IMR-90 (cell line): ENCODE measurements around the gene HCN3. TPM values are rescaled to one million over a fixed set of nuclear protein-coding genes. Genes with fewer than 3 reads are reported as not detected.

Experiments
- ATAC-seq: fragments of 200-7000 bp; cut with Tn5 transposase; 2 replicates; pipeline ENCODE4 v1.9.1; 2020; ENCODE audit warnings: low read depth, mild to moderate bottlenecking, moderate library complexity
- BruUV-seq: library from RNA; stranded (reverse); fragments of 400-500 nt; replicated peaks from 2 replicates; lab custom pipeline; 2021; lab: Mats Ljungman, UMichigan
- CTCF ChIA-PET: fragments of 300-600 bp; formaldehyde crosslinking; extraction: SDS; loops from one replicate; lab custom pipeline; 2021; ENCODE audit warnings: antibody characterized with exemption; lab: Yijun Ruan, JAX
- POLR2A ChIA-PET: fragments of 300-600 bp; sonication (Branson Sonifier 250); formaldehyde crosslinking; loops from one replicate; lab custom pipeline; 2022; ENCODE audit warnings: antibody characterized with exemption; ENCODE audit not compliant: unreplicated experiment; lab: Charles Lee
- DNase-seq: peaks from one replicate; pipeline ENCODE4 v3.0.0; 2013
- H2AFZ ChIP-seq: replicated peaks from 2 replicates; pipeline ENCODE3; 2013; ENCODE audit warnings: low read length, mild to moderate bottlenecking; ENCODE audit not compliant: poor library complexity
- H2AK5ac ChIP-seq: 2 replicates; pipeline ENCODE4 v1.6.1; 2013; ENCODE audit warnings: low read depth, low read length, inconsistent platforms
- H2AK9ac ChIP-seq: replicated peaks from 2 replicates; pipeline ENCODE3; 2013; ENCODE audit warnings: mild to moderate bottlenecking, low read depth, low read length, moderate library complexity; ENCODE audit not compliant: poor library complexity
- H2BK120ac ChIP-seq: 2 replicates; pipeline ENCODE4 v1.6.1; 2013; ENCODE audit warnings: low read depth, low read length, inconsistent platforms
- H2BK15ac ChIP-seq: 3 replicates; pipeline ENCODE4 v1.6.1; 2013; ENCODE audit warnings: low read depth, low read length, inconsistent platforms
- H2BK20ac ChIP-seq: 2 replicates; pipeline ENCODE4 v1.6.1; 2013; ENCODE audit warnings: low read depth, mild to moderate bottlenecking, inconsistent platforms, low read length, moderate library complexity
- H2BK5ac ChIP-seq: 2 replicates; pipeline ENCODE4 v1.6.1; 2013; ENCODE audit warnings: mild to moderate bottlenecking, low read depth, low read length, inconsistent platforms; ENCODE audit not compliant: poor library complexity, severe bottlenecking
- H3K14ac ChIP-seq: replicated peaks from 2 replicates; pipeline ENCODE4 v1.6.1; 2013; ENCODE audit warnings: low read depth, low read length, inconsistent platforms
- H3K18ac ChIP-seq: 2 replicates; pipeline ENCODE4 v1.6.1; 2013; ENCODE audit warnings: low read depth, low read length, control low read depth
- H3K23ac ChIP-seq: 2 replicates; pipeline ENCODE4 v1.6.1; 2013; ENCODE audit warnings: low read depth, low read length, inconsistent platforms
- H3K27ac ChIP-seq: 2 replicates; pipeline ENCODE4 v1.5.1; 2013; ENCODE audit warnings: mild to moderate bottlenecking, control low read depth, low read length; ENCODE audit not compliant: insufficient read depth
- H3K27me3 ChIP-seq: 2 replicates; pipeline ENCODE4 v1.6.1; 2013; ENCODE audit warnings: low read length; ENCODE audit not compliant: control insufficient read depth, insufficient read depth
- H3K36me3 ChIP-seq: 2 replicates; pipeline ENCODE4 v1.6.1; 2013; ENCODE audit warnings: low read length, mixed read lengths; ENCODE audit not compliant: control insufficient read depth, insufficient read depth
- H3K4ac ChIP-seq: 2 replicates; pipeline ENCODE4 v1.6.1; 2013; ENCODE audit warnings: low read depth, low read length, inconsistent platforms
- H3K4me1 ChIP-seq: 2 replicates; pipeline ENCODE4 v1.6.1; 2013; ENCODE audit warnings: low read length, mixed read lengths; ENCODE audit not compliant: control insufficient read depth, insufficient read depth
- H3K4me2 ChIP-seq: 2 replicates; pipeline ENCODE4 v1.6.1; 2013; ENCODE audit warnings: low read depth, mild to moderate bottlenecking, control low read depth, low read length, moderate library complexity
- H3K4me3 ChIP-seq: 2 replicates; pipeline ENCODE4 v1.5.1; 2013; ENCODE audit warnings: low read depth, mild to moderate bottlenecking, control low read depth, low read length, moderate library complexity; ENCODE audit not compliant: insufficient read depth
- H3K56ac ChIP-seq: 2 replicates; pipeline ENCODE4 v1.6.1; 2013; ENCODE audit warnings: low read length, inconsistent platforms; ENCODE audit not compliant: insufficient read depth; ENCODE audit errors: extremely low read depth
- H3K79me1 ChIP-seq, 2 experiments: 2 replicates each; pipeline ENCODE4 v1.6.1; 2013; ENCODE audit warnings: low read length in 2 of 2, inconsistent platforms in 1 of 2, low read depth in 1 of 2
- H3K9ac ChIP-seq: 2 replicates; pipeline ENCODE4 v1.6.1; 2013; ENCODE audit warnings: low read depth, low read length, control low read depth
- H3K9me1 ChIP-seq: 2 replicates; pipeline ENCODE4 v1.6.1; 2013; ENCODE audit warnings: low read length, inconsistent platforms; ENCODE audit not compliant: insufficient read depth
- H3K9me3 ChIP-seq: 2 replicates; pipeline ENCODE4 v1.6.1; 2013; ENCODE audit warnings: low read length; ENCODE audit not compliant: control insufficient read depth, insufficient read depth
- H4K20me1 ChIP-seq: 2 replicates; pipeline ENCODE4 v1.6.1; 2013; ENCODE audit warnings: low read length, inconsistent platforms; ENCODE audit not compliant: insufficient read depth
- H4K5ac ChIP-seq: 2 replicates; pipeline ENCODE4 v1.6.1; 2013; ENCODE audit warnings: mild to moderate bottlenecking, low read depth, low read length, control low read depth
- H4K8ac ChIP-seq, 2 experiments: 2 replicates each; pipeline ENCODE4 v1.6.1; 2013; ENCODE audit warnings: low read depth in 2 of 2, low read length in 2 of 2, control low read depth in 1 of 2, inconsistent platforms in 1 of 2
- H4K91ac ChIP-seq: 2 replicates; pipeline ENCODE4 v1.6.1; 2013; ENCODE audit warnings: low read depth, low read length, inconsistent platforms; ENCODE audit not compliant: insufficient read depth
- BHLHE40 ChIP-seq: fragments of 150-350 bp; IDR thresholded peaks from 2 replicates; pipeline ENCODE4 v1.6.1; 2016; ENCODE audit warnings: mild to moderate bottlenecking, low read depth, low read length
- CEBPB ChIP-seq: IDR thresholded peaks from 2 replicates; pipeline ENCODE4 v1.6.1; 2012; ENCODE audit warnings: low read depth, low read length, improper control_type of control experiment
- CHD1 ChIP-seq: IDR thresholded peaks from 2 replicates; pipeline ENCODE4 v1.6.1; 2012; ENCODE audit warnings: low read depth, low read length, improper control_type of control experiment
- CTCF ChIP-seq: conservative IDR thresholded peaks from 2 replicates; pipeline ENCODE4 v1.5.1; 2012; ENCODE audit warnings: mild to moderate bottlenecking, low read depth, low read length, improper control_type of control experiment
- ELK1 ChIP-seq: fragments of 150-350 bp; IDR thresholded peaks from 2 replicates; pipeline ENCODE4 v1.6.1; 2016; ENCODE audit warnings: low read depth, mild to moderate bottlenecking, low read length, moderate library complexity, borderline replicate concordance
- FOS ChIP-seq: fragments of 150-350 bp; IDR thresholded peaks from 2 replicates; pipeline ENCODE4 v1.6.1; 2016; ENCODE audit warnings: low read depth, low read length
- MAFK ChIP-seq: IDR thresholded peaks from 2 replicates; pipeline ENCODE4 v1.6.1; 2012; ENCODE audit warnings: low read depth, low read length, improper control_type of control experiment
- MAZ ChIP-seq: IDR thresholded peaks from 2 replicates; pipeline ENCODE4 v1.6.1; 2012; ENCODE audit warnings: low read depth, mild to moderate bottlenecking, low read length, improper control_type of control experiment, moderate library complexity, borderline replicate concordance
- MXI1 ChIP-seq: IDR thresholded peaks from 2 replicates; pipeline ENCODE4 v1.6.1; 2012; ENCODE audit warnings: low read depth, mild to moderate bottlenecking, low read length, moderate library complexity, borderline replicate concordance
- NFE2L2 ChIP-seq: fragments of 150-350 bp; IDR thresholded peaks from 2 replicates; pipeline ENCODE4 v1.6.1; 2016; ENCODE audit warnings: low read depth, mild to moderate bottlenecking, low read length
- RAD21 ChIP-seq: IDR thresholded peaks from 2 replicates; pipeline ENCODE4 v1.6.1; 2012; ENCODE audit warnings: low read length, improper control_type of control experiment
- RCOR1 ChIP-seq: IDR thresholded peaks from 2 replicates; pipeline ENCODE4 v1.6.1; 2012; ENCODE audit warnings: mild to moderate bottlenecking, low read length, improper control_type of control experiment; ENCODE audit not compliant: insufficient replicate concordance
- SMC3 ChIP-seq: fragments of 150-350 bp; IDR thresholded peaks from 2 replicates; pipeline ENCODE4 v1.6.1; 2016; ENCODE audit warnings: low read depth, mild to moderate bottlenecking, antibody characterized with exemption, low read length, moderate library complexity
- USF2 ChIP-seq: fragments of 150-350 bp; IDR thresholded peaks from 2 replicates; pipeline ENCODE4 v1.6.1; 2017; ENCODE audit warnings: mild to moderate bottlenecking, antibody characterized with exemption, low read length, low read depth
- WGBS, 2 experiments: methylation state at CpG; one replicate each; pipeline versions ENCODE4 v1.1.5 to v1.1.7; 2013; ENCODE audit warnings: missing lambda C conversion rate in 2 of 2; ENCODE audit not compliant: insufficient read length in 1 of 2; ENCODE audit errors: extremely low coverage in 2 of 2; 5-methylcytosine and 5-hydroxymethylcytosine counted together
- dilution Hi-C: fragments of 300-500 bp; cut with HindIII; formaldehyde crosslinking; loops from one replicate; pipeline ENCODE4 v1.14.3; 2018; ENCODE audit warnings: low sequenced_read_pairs; ENCODE audit not compliant: unreplicated experiment
- in situ Hi-C: fragments of 300-500 bp; cut with MboI; formaldehyde crosslinking; loops from 3 replicates; pipeline ENCODE4 v1.14.3; 2019; ENCODE audit warnings: low sequenced_read_pairs, inconsistent platforms, mixed read lengths
- intact Hi-C: fragments of 100-400 bp; cut with micrococcal nuclease; formaldehyde crosslinking; loops from 2 replicates; pipeline ENCODE4 v1.10.0; 2022
- polyA plus RNA-seq, 3 experiments: library from polyadenylated mRNA; depleted of rRNA; stranded (reverse); fragments of >200 nt; gene quantifications; 2 replicates each; pipeline ENCODE4 v1.2.3, GENCODE V29; 2012; ENCODE audit warnings: low replicate concordance in 1 of 3
- total RNA-seq: library from RNA; depleted of rRNA; stranded (reverse); fragments of >200 nt; gene quantifications from 2 replicates; pipeline ENCODE4 v1.2.3, GENCODE V29; 2012

The HCN3 gene
- total and polyA plus RNA-seq, 2 of the 4 experiments (the other 2 are of a cell fraction) = 0.36 to 2.7 TPM

- H3K4ac ChIP-seq = no peak overlapping the region; the same call in 1 of the 2 replicates
- H2AK9ac ChIP-seq = peak overlapping the region; percentile 86
- dilution Hi-C loops (no loop called here), intact Hi-C loops (loop anchor here (10.0 kb wide), 1 partner anchor 121 kb away; the partner anchor contains the start of genes MTX1 and THBS3), in situ Hi-C loops (no loop called here)
- peak overlapping the region; percentile 48 to 49; a peak in 3 of 4 replicates for H4K8ac ChIP-seq
- no peak overlapping the region for H2BK5ac ChIP-seq
- no peaks in the 10 kb centered on the region for H3K9me3 ChIP-seq
- no peak overlapping the region for H4K5ac ChIP-seq
- no peak overlapping the region for H2BK120ac ChIP-seq
- H2BK20ac ChIP-seq = no peak overlapping the region
- no peak for DNase-seq
- H2BK15ac ChIP-seq = no peak overlapping the region
- H3K4me3 ChIP-seq = peak overlapping the region; percentile 58
- no peaks in the 10 kb centered on the region for H3K27me3 ChIP-seq
- WGBS, 2 experiments = 40% methylated on average over 3 of the region's 6 CpGs; no CpG with 5 or more reads in 1 of the 2 experiments
- H2AFZ ChIP-seq = peak overlapping the region; percentile 98
- peaks cover 16 to 57% of the 10 kb centered on the region in 2 experiments for H3K79me1 ChIP-seq
- peaks cover 18% of the 10 kb centered on the region; the same call in 1 of the 2 replicates for H3K4me1 ChIP-seq
- no TSS peak for BruUV-seq
- peaks cover 25% of the 10 kb centered on the region for H3K36me3 ChIP-seq
- peaks cover 16% of the 10 kb centered on the region; the same call in 1 of the 2 replicates for H3K9me1 ChIP-seq
- peak overlapping the region; percentile 95 for H3K4me2 ChIP-seq
- ATAC-seq = no peak
- H3K9ac ChIP-seq = peak overlapping the region; percentile 75
- TF ChIP-seq CHD1 (no peak), MAZ (no peak), RCOR1 (no peak), FOS (no peak), MXI1 (no peak), MAFK (no peak), CTCF (no peak), BHLHE40 (no peak), CEBPB (no peak), USF2 (no peak), SMC3 (no peak), NFE2L2 (no peak), ELK1 (no peak), RAD21 (no peak)
- no peak overlapping the region for H4K91ac ChIP-seq
- H3K23ac ChIP-seq = peak overlapping the region; percentile 84; the same call in 1 of the 2 replicates
- CTCF ChIA-PET = interaction anchor here (1.0 kb wide), 1 partner anchor 75 kb away, joined by 5 read pairs; no protein-coding TSS in a partner anchor
- H3K18ac ChIP-seq = no peak overlapping the region
- H3K56ac ChIP-seq = no peak overlapping the region
- H3K14ac ChIP-seq = 0 out of 2 replicates have a peak overlapping the region, but pooled peaks have one; percentile 12
- H3K27ac ChIP-seq = peak overlapping the region; percentile 78
- H2AK5ac ChIP-seq = peak overlapping the region; percentile 58
- POLR2A ChIA-PET = no interaction called here
- H4K20me1 ChIP-seq = peaks cover 25% of the 10 kb centered on the region
These were observed 48.3 kb downstream of the HCN3 start for GRCh38 chr1:155325603-155325893.
